Epithelial cell of proximal tubule (primary cell): ENCODE measurements around the gene SSUH2. TPM values are rescaled to one million over a fixed set of nuclear protein-coding genes. Genes with fewer than 3 reads are reported as not detected.

Experiments used
- DNase-seq: peaks from one replicate; pipeline ENCODE4 v3.0.0-alpha.2; 2011; ENCODE audit warnings: low read depth
- H3K4me3 ChIP-seq: 2 replicates; pipeline ENCODE4 v1.5.1; 2011; ENCODE audit warnings: low read depth, mild to moderate bottlenecking, low read length
- total RNA-seq: library from RNA; depleted of rRNA; stranded (reverse); fragments of >200 nt; gene quantifications from 2 replicates; pipeline ENCODE4 v1.2.3, GENCODE V29; 2015
- TF ChIP-seq, protein P1 (sequence below): conservative IDR thresholded peaks from 2 replicates; pipeline ENCODE4 v1.5.1; 2012; ENCODE audit warnings: low read depth, mild to moderate bottlenecking, low read length

SSUH2 gene
- total RNA-seq, 1 donor from 2014 or later: not detected

- no peak overlapping the region for H3K4me3 ChIP-seq
- TF ChIP-seq, protein P1, sequence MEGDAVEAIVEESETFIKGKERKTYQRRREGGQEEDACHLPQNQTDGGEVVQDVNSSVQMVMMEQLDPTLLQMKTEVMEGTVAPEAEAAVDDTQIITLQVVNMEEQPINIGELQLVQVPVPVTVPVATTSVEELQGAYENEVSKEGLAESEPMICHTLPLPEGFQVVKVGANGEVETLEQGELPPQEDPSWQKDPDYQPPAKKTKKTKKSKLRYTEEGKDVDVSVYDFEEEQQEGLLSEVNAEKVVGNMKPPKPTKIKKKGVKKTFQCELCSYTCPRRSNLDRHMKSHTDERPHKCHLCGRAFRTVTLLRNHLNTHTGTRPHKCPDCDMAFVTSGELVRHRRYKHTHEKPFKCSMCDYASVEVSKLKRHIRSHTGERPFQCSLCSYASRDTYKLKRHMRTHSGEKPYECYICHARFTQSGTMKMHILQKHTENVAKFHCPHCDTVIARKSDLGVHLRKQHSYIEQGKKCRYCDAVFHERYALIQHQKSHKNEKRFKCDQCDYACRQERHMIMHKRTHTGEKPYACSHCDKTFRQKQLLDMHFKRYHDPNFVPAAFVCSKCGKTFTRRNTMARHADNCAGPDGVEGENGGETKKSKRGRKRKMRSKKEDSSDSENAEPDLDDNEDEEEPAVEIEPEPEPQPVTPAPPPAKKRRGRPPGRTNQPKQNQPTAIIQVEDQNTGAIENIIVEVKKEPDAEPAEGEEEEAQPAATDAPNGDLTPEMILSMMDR: no peak
- no peak for DNase-seq
Observed at GRCh38 chr3:8618950-8619349, 25.6 kb downstream of the SSUH2 start.

- no peak overlapping the region for H3K4me3 ChIP-seq
- no peak for DNase-seq
- TF ChIP-seq, protein P1: no peak
Observed at GRCh38 chr3:8617921-8618320, 26.7 kb downstream of the SSUH2 start.

DNA sequence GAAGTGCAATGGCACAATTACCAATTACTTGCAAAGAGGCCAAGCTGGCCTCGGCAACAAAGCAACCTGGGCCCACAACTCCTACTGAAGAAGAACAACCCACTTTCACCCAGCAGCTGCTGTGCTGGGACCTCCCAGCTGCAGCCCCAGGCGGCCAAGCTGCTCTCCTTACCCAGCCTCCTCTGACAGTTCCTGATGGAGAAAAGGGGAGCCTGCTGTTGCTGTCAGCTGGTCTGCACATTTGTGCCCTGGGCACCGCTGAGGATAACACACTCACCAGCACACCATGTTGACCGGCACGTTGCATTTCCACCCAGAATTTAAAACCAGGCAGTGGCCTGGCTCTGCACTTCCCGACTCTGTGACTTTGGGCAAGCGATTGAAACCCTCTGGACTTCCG lies 33.6 kb downstream of the SSUH2 start:
- no peak for DNase-seq
- H3K4me3 ChIP-seq: no peak overlapping the region
- TF ChIP-seq, protein P1: no peak

- no peak for DNase-seq
- no peak overlapping the region for H3K4me3 ChIP-seq
- TF ChIP-seq, protein P1: no peak
Observed at GRCh38 chr3:8608791-8609467, 35.7 kb downstream of the SSUH2 start.

DNA sequence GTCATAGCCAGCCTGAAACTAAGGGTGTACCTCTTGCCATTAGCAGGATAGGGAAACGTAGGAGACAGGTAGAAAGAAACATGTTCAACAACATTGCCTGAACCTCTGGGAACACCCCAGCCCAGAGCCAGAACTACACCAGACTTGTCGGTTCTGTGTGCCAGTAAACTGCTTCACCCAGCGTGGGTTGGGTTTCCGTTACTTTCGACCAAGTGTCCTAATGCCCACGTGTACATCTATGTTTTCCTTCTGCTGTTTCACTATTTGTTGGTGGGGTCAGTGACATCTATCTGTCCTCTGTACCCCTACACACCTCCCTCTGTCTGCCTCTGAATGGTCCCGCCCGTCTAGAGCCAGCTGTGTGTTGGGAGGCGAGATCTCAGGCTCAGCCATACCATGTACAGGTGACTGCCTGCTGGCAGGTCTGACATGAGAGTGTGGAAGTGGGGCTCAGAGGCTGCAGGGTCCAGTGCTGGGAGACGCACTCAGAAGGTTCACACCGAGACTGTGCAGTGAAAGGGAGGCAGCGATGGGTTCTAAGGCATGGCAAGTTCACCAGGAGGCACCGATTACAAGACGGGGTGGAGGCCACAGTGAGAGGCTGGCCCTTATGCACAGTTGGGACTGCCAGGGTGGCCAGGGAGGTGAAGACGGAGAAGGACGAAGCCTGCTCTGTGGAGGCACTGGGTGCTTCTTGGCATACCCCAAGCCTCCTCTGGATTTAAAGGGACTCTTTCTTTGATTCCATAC lies 36.4 kb downstream of the SSUH2 start:
- H3K4me3 ChIP-seq: no peak overlapping the region
- TF ChIP-seq, protein P1: no peak
- DNase-seq: no peak

DNA sequence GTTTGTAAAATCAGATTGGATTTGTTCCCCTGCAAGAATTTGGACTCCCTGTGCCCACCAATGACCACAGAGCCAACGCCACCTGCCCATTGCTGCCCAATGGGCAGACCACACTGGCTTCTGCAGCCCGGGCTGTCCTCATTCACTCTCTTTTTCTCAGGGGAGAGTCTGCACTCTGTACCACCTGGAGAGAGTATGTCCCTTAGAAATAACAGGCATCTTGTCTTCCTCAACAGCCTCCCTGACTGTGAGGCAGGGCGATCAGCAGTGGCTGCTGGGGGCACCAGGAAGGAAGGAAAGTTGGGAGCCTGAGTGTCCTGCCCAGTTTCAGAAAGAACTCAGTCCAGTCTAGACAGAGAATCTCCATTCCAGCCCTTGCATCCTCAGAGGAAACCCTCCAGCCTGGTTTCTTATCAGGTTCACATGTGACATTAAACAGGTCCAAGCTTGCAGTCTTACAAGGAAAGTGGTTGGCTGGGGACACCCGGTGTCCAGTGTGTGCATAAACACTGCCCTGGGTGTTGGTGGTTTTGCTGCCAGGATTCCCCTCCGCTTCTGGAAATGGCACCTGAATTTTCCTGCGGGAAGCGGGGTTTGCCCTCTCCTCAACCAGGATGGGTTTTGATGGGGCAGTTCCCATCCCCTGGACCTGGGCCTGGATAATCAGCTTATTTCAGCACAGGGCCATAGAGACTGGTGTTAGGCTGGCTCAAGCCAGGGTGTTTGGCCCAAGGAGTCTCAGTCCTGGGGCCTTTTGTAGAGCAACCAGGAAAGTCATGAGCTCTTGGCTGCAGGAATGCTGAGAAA lies 37.2 kb downstream of the SSUH2 start:
- DNase-seq: no peak
- no peak overlapping the region for H3K4me3 ChIP-seq
- TF ChIP-seq, protein P1: peak; percentile 80
